ENCODE measurements around the gene PGBD5. TPM values are rescaled to one million over a fixed set of nuclear protein-coding genes. Genes with fewer than 3 reads are reported as not detected.
A peak's percentile ranks its signal among the peaks of the same experiment; 100 is the strongest.

PGBD5 gene
- total and polyA plus RNA-seq, 2 of the 13 experiments (the other 11 are each of a cell fraction or from before 2014, with no cell fraction given), result 0.04 to 0.13 TPM

DNA sequence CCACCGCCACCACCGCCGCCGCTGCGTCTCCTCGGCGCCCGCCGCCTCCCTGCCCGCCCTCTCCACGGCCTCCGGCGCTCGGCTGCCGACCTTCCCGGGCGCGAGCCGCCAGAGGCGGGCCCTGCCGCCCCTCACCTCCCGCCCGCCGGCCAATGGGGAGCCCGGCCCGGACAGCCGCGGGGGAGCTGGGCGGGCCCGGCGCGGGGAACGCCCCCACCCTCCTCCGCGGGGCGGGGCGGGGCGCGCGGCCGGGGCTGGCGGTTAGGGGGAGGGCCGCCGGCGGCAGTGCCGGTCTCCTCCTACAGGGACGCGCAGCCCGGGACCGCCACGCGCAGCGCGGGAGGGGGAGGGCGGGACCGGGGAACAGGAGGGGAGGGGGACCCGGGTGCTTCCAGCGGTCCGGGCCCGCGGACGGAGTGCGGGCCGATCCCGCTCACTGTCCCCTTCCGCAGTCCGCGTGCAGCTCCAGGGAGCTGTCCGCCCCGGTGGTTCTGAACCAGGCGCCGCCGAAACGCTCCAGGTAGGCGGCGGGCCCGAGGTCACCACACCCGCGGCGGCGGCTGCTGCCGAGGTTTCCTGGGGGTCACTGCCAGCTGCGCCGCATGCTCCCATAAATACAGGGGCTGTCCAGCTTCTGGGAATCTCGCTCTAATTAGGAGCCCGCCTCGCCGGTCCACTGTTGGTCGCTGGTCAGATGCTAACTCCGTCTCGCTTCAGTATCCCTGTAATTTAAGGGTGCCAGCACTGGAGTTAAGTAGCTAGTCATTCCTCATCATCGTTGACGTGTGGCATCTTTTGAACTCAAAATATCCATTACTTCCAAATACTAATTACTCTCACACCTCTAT is at the start of gene PGBD5 (continued):
- TF ChIP-seq, protein P1, sequence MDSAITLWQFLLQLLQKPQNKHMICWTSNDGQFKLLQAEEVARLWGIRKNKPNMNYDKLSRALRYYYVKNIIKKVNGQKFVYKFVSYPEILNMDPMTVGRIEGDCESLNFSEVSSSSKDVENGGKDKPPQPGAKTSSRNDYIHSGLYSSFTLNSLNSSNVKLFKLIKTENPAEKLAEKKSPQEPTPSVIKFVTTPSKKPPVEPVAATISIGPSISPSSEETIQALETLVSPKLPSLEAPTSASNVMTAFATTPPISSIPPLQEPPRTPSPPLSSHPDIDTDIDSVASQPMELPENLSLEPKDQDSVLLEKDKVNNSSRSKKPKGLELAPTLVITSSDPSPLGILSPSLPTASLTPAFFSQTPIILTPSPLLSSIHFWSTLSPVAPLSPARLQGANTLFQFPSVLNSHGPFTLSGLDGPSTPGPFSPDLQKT (CRISPR knock-in tag; IDR thresholded peaks at IDR 0.05; ENCODE audit: borderline replicate concordance), result peak; percentile 62; the same call in 1 of the 2 replicates
- TF ChIP-seq, protein P2, sequence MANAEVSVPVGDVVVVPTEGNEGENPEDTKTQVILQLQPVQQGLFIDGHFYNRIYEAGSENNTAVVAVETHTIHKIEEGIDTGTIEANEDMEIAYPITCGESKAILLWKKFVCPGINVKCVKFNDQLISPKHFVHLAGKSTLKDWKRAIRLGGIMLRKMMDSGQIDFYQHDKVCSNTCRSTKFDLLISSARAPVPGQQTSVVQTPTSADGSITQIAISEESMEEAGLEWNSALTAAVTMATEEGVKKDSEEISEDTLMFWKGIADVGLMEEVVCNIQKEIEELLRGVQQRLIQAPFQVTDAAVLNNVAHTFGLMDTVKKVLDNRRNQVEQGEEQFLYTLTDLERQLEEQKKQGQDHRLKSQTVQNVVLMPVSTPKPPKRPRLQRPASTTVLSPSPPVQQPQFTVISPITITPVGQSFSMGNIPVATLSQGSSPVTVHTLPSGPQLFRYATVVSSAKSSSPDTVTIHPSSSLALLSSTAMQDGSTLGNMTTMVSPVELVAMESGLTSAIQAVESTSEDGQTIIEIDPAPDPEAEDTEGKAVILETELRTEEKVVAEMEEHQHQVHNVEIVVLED (CRISPR knock-in tag; IDR thresholded peaks at IDR 0.05; ENCODE audit: borderline replicate concordance), result peak; percentile 34; the same call in 1 of the 2 replicates
- TF ChIP-seq, protein P3, sequence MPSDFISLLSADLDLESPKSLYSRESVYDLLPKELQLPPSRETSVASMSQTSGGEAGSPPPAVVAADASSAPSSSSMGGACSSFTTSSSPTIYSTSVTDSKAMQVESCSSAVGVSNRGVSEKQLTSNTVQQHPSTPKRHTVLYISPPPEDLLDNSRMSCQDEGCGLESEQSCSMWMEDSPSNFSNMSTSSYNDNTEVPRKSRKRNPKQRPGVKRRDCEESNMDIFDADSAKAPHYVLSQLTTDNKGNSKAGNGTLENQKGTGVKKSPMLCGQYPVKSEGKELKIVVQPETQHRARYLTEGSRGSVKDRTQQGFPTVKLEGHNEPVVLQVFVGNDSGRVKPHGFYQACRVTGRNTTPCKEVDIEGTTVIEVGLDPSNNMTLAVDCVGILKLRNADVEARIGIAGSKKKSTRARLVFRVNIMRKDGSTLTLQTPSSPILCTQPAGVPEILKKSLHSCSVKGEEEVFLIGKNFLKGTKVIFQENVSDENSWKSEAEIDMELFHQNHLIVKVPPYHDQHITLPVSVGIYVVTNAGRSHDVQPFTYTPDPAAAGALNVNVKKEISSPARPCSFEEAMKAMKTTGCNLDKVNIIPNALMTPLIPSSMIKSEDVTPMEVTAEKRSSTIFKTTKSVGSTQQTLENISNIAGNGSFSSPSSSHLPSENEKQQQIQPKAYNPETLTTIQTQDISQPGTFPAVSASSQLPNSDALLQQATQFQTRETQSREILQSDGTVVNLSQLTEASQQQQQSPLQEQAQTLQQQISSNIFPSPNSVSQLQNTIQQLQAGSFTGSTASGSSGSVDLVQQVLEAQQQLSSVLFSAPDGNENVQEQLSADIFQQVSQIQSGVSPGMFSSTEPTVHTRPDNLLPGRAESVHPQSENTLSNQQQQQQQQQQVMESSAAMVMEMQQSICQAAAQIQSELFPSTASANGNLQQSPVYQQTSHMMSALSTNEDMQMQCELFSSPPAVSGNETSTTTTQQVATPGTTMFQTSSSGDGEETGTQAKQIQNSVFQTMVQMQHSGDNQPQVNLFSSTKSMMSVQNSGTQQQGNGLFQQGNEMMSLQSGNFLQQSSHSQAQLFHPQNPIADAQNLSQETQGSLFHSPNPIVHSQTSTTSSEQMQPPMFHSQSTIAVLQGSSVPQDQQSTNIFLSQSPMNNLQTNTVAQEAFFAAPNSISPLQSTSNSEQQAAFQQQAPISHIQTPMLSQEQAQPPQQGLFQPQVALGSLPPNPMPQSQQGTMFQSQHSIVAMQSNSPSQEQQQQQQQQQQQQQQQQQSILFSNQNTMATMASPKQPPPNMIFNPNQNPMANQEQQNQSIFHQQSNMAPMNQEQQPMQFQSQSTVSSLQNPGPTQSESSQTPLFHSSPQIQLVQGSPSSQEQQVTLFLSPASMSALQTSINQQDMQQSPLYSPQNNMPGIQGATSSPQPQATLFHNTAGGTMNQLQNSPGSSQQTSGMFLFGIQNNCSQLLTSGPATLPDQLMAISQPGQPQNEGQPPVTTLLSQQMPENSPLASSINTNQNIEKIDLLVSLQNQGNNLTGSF (CRISPR knock-in tag; IDR thresholded peaks at IDR 0.05), result peak; percentile 97
- TF ChIP-seq KDM5A (IDR thresholded peaks at IDR 0.05; ENCODE audit: borderline replicate concordance, low read length) (no peak), HNRNPUL1 (IDR thresholded peaks at IDR 0.05; ENCODE audit: low read depth, low read length) (no peak), GATA4 (IDR thresholded peaks at IDR 0.05; ENCODE audit: borderline replicate concordance, low read depth) (no peak), ZNF629 (CRISPR knock-in tag; conservative IDR thresholded peaks at IDR 0.05) (0 out of 2 replicates have a peak, but pooled peaks have one; percentile 36), KDM1A (CRISPR knock-in tag; IDR thresholded peaks at IDR 0.05) (0 out of 2 replicates have a peak, but pooled peaks have one; percentile 24), HES4 (CRISPR knock-in tag; IDR thresholded peaks at IDR 0.05; ENCODE audit: borderline replicate concordance) (peak; percentile 95), RAD51 (IDR thresholded peaks at IDR 0.05; ENCODE audit: borderline replicate concordance) (no peak)
- TF ChIP-seq, protein P4, sequence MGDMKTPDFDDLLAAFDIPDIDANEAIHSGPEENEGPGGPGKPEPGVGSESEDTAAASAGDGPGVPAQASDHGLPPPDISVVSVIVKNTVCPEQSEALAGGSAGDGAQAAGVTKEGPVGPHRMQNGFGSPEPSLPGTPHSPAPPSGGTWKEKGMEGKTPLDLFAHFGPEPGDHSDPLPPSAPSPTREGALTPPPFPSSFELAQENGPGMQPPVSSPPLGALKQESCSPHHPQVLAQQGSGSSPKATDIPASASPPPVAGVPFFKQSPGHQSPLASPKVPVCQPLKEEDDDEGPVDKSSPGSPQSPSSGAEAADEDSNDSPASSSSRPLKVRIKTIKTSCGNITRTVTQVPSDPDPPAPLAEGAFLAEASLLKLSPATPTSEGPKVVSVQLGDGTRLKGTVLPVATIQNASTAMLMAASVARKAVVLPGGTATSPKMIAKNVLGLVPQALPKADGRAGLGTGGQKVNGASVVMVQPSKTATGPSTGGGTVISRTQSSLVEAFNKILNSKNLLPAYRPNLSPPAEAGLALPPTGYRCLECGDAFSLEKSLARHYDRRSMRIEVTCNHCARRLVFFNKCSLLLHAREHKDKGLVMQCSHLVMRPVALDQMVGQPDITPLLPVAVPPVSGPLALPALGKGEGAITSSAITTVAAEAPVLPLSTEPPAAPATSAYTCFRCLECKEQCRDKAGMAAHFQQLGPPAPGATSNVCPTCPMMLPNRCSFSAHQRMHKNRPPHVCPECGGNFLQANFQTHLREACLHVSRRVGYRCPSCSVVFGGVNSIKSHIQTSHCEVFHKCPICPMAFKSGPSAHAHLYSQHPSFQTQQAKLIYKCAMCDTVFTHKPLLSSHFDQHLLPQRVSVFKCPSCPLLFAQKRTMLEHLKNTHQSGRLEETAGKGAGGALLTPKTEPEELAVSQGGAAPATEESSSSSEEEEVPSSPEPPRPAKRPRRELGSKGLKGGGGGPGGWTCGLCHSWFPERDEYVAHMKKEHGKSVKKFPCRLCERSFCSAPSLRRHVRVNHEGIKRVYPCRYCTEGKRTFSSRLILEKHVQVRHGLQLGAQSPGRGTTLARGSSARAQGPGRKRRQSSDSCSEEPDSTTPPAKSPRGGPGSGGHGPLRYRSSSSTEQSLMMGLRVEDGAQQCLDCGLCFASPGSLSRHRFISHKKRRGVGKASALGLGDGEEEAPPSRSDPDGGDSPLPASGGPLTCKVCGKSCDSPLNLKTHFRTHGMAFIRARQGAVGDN (CRISPR knock-in tag; IDR thresholded peaks at IDR 0.05), result peak; percentile 74
- TF ChIP-seq, protein P5, sequence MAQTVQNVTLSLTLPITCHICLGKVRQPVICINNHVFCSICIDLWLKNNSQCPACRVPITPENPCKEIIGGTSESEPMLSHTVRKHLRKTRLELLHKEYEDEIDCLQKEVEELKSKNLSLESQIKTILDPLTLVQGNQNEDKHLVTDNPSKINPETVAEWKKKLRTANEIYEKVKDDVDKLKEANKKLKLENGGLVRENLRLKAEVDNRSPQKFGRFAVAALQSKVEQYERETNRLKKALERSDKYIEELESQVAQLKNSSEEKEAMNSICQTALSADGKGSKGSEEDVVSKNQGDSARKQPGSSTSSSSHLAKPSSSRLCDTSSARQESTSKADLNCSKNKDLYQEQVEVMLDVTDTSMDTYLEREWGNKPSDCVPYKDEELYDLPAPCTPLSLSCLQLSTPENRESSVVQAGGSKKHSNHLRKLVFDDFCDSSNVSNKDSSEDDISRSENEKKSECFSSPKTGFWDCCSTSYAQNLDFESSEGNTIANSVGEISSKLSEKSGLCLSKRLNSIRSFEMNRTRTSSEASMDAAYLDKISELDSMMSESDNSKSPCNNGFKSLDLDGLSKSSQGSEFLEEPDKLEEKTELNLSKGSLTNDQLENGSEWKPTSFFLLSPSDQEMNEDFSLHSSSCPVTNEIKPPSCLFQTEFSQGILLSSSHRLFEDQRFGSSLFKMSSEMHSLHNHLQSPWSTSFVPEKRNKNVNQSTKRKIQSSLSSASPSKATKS (CRISPR knock-in tag; IDR thresholded peaks at IDR 0.05), result no peak
